GM19452 (cell line): ENCODE measurements around the gene RNF31.
"Not testable (repeated sequence)": the region's sequence is repeated elsewhere in the genome, so short reads cannot be mapped to it uniquely, and the experiment has no call there.

Experiments used
- ATAC-seq: cut with Tn5 transposase; IDR thresholded peaks from one replicate; pipeline ENCODE4 v1.9.1; 2021; ENCODE audit not compliant: unreplicated experiment

The RNF31 gene

GRCh38 chr14:24197056-24197450, 49.8 kb downstream of the RNF31 start:
- ATAC-seq, result no peak

- ATAC-seq, result no peak
These were observed 51.7 kb downstream of the RNF31 start for GRCh38 chr14:24198814-24199524.

- not testable (repeated sequence) for ATAC-seq
These were observed 55.2 kb downstream of the RNF31 start for GRCh38 chr14:24202538-24202937.

GRCh38 chr14:24203249-24203886, 56.1 kb downstream of the RNF31 start:
- ATAC-seq, result not testable (repeated sequence)

DNA sequence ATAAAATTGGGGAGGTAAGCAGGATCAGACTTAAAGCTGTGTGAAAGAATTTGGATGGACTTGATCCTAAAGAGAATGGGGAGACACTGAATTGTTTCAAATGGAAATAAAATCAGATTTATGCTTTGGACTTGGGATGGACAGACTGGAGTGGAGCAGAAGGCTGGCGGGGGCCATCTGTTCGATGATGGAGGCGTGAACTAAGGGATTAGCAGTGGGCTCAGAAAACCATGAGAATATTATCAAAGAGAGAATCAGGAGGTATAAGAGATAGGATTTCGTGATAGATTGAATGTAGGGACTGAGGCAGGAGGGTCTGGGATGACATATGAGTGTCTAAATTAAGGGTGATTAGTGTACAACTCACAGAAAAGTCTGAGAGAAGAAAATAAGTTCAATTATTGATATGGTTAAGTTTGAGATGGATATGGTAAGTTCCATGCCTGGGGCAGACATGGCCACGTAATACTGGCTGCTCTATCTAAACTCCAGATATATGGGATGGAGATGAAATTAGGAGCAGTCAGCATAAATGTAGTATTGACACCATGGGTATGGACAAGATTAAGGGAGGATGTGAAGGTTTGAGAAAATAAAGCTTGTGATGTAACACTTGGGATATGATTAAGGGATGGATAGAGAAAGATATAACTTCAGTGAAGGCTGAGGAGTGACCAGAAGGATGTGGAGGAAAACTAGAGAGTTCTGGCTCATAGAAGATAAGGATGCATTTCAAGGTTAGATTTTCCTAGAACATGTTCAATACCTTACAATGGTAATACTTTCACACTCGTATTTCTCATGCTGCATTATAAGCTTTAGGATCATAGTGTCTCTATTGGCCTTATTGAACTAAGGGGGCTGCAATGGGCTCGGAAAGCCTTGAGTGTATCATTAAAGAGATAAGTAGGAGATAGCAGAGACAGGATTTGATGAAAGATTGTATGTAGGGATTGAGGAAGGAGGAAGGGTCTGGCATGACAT, 57.2 kb downstream of the RNF31 start:
- ATAC-seq, result no peak

DNA sequence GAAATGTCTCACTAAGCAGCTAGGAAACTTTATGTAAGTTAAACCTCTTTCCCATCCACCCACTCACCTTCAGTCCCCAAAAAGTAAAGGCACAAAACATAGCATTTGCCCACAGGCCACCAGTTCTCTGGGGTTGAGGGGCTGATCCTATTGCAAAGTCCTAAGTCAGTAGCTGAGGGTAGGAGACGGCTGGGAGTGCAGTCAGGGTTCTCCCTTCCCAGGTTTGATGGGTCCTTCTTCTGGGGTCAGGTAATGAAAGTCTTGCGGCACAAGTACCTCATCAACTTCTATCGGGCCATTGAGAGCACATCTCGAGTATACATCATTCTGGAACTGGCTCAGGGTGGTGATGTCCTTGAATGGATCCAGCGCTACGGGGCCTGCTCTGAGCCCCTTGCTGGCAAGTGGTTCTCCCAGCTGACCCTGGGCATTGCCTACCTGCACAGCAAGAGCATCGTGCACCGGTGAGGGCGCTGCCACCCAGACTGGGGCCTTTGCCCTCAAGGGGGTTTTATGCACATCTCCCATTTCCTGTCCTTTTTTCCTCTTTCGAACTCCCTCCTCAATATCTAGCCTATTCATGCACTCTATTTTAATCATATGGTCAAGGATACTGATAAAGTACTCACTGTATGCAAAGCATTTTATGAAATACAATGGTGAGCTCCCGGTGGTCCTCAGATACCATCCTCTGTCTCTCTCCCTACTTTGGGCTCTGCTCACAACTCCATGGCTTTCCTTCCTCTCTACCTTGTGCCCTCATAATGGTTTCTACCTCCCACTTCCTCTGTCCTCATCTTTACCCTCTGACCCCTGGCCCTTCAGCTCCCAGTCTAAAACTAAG, 59.2 kb downstream of the RNF31 start:
- no peak for ATAC-seq

- ATAC-seq, result no peak
These were observed 59.8 kb downstream of the RNF31 start for GRCh38 chr14:24207104-24207551.

DNA sequence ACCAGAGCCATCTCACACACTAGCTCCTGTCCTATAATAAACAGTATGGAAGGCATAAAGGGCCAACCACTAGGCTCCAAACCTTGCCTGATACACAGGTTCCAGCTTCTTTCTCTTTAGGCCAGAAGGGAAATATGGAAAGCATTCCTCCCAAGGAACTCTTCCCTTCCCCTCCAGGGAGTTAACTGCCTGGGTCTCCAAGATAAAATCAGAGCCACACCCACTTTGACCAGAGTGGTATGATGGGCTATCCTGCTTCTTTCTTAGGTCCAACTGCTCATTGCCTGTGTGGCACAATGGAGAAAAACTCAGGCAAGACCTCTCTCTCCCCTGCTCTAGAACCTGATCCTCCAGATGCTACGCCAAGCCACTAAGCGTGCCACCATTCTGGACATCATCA, 60.3 kb downstream of the RNF31 start:
- no peak for ATAC-seq
